ENCODE measurements around the gene DCLK2.

The DCLK2 gene

GRCh38 chr4:150117629-150118028, 39.4 kb downstream of the DCLK2 start:
- DNase-seq (ENCODE audit: low read depth), result no peak

GRCh38 chr4:150119492-150119891, 41.2 kb downstream of the DCLK2 start:
- DNase-seq (ENCODE audit: low read depth), result peak; percentile 62

- no peak for DNase-seq (ENCODE audit: low read depth)
These were observed 44.8 kb downstream of the DCLK2 start for GRCh38 chr4:150123087-150123486.

GRCh38 chr4:150123796-150124677, 45.8 kb downstream of the DCLK2 start:
- no peak for DNase-seq (ENCODE audit: low read depth)

GRCh38 chr4:150126201-150126863, 48.1 kb downstream of the DCLK2 start:
- no peak for DNase-seq (ENCODE audit: low read depth)

GRCh38 chr4:150126864-150127203, 48.6 kb downstream of the DCLK2 start:
- DNase-seq (ENCODE audit: low read depth), result peak; percentile 77

GRCh38 chr4:150127757-150128156, 49.5 kb downstream of the DCLK2 start:
- no peak for DNase-seq (ENCODE audit: low read depth)

GRCh38 chr4:150130933-150131332, 52.7 kb downstream of the DCLK2 start:
- no peak for DNase-seq (ENCODE audit: low read depth)

- DNase-seq (ENCODE audit: low read depth), result no peak
These were observed 53.5 kb downstream of the DCLK2 start for GRCh38 chr4:150131581-150132228.

- DNase-seq (ENCODE audit: low read depth), result no peak
These were observed 55.4 kb downstream of the DCLK2 start for GRCh38 chr4:150133605-150134004.

GRCh38 chr4:150135134-150135772, 57.0 kb downstream of the DCLK2 start:
- DNase-seq (ENCODE audit: low read depth), result no peak

- DNase-seq (ENCODE audit: low read depth), result peak; percentile 73
These were observed 57.8 kb downstream of the DCLK2 start for GRCh38 chr4:150136036-150136435.

GRCh38 chr4:150136481-150136880, 58.2 kb downstream of the DCLK2 start:
- peak; percentile 57 for DNase-seq (ENCODE audit: low read depth)

GRCh38 chr4:150139297-150139865, 61.1 kb downstream of the DCLK2 start:
- no peak for DNase-seq (ENCODE audit: low read depth)

- DNase-seq (ENCODE audit: low read depth), result peak; percentile 79
These were observed 62.6 kb downstream of the DCLK2 start for GRCh38 chr4:150140774-150141400.

- DNase-seq (ENCODE audit: low read depth), result no peak
These were observed 63.5 kb downstream of the DCLK2 start for GRCh38 chr4:150141756-150142155.

GRCh38 chr4:150142831-150143230, 64.6 kb downstream of the DCLK2 start:
- DNase-seq (ENCODE audit: low read depth), result no peak

- no peak for DNase-seq (ENCODE audit: low read depth)
These were observed 67.1 kb downstream of the DCLK2 start for GRCh38 chr4:150145090-150145945.

GRCh38 chr4:150145946-150146340, 67.7 kb downstream of the DCLK2 start:
- DNase-seq (ENCODE audit: low read depth), result no peak

GRCh38 chr4:150149381-150149780, 71.1 kb downstream of the DCLK2 start:
- no peak for DNase-seq (ENCODE audit: low read depth)

- no peak for DNase-seq (ENCODE audit: low read depth)
These were observed 72.4 kb downstream of the DCLK2 start for GRCh38 chr4:150150629-150151062.

All from HS-27A (cell line).